ENCODE measurements around the gene DAPP1.

DNA sequence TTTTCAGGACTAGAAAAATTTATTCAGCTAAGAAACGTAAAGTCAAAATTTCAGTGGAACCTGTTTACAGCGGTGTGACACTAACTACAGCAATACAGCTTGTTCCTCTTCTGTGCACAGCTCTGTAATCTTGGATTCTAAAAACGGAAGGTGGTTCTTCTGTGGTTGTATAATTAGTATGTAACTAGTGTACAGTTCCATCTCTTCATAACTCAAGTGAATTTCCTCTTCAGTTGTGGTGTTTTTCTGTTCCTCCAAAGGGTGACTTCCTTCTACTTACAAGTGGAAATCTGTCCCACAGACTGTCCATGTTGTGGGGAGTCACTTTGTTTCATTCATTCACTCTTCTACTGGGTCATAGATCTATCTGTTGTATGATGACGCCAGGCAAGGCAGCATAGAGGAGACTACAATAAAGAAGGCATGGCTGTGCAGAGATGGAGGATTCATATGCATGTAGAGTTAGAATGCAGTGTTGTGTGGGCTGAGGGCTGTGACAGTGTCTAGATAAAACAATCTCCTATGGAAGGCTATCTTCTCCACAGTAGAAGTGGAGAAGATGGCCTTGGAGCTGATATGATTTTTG lies 5.4 kb downstream of the DAPP1 start:
- TF ChIP-seq, protein P1, sequence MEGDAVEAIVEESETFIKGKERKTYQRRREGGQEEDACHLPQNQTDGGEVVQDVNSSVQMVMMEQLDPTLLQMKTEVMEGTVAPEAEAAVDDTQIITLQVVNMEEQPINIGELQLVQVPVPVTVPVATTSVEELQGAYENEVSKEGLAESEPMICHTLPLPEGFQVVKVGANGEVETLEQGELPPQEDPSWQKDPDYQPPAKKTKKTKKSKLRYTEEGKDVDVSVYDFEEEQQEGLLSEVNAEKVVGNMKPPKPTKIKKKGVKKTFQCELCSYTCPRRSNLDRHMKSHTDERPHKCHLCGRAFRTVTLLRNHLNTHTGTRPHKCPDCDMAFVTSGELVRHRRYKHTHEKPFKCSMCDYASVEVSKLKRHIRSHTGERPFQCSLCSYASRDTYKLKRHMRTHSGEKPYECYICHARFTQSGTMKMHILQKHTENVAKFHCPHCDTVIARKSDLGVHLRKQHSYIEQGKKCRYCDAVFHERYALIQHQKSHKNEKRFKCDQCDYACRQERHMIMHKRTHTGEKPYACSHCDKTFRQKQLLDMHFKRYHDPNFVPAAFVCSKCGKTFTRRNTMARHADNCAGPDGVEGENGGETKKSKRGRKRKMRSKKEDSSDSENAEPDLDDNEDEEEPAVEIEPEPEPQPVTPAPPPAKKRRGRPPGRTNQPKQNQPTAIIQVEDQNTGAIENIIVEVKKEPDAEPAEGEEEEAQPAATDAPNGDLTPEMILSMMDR (IDR thresholded peaks at IDR 0.05) = no peak
- TF ChIP-seq POLR2AphosphoS5 (IDR thresholded peaks at IDR 0.05) (no peak), POLR2A (IDR thresholded peaks at IDR 0.05) (no peak)
